ENCODE results near the gene KDR.

KDR gene

GRCh38 chr4:55029821-55030503, 95.4 kb downstream of the KDR start:
- no peak for DNase-seq (ENCODE audit: low spot score)

DNA sequence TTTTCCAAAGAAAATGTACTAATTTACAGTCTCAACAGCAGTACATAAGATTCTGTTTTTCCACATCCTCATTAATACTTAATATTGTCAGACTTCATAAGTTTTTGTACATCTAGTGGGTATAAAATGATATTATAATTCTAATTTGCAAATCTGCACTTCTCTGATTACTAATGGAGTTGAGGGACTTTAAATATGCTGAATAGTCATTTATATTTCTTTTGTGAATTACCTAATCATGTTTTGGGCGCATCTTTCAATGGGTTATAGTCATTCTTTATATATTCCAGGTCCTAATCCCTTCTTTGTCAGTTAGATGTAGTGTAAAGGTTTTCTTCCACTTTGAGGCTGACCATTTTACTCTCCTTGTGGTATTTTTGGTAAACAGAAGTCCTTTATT, 96.1 kb downstream of the KDR start:
- DNase-seq (ENCODE audit: low spot score) = no peak

All from cerebellar cortex (tissue), 1 donor.